ENCODE measurements around the gene SOX15. TPM values are rescaled to one million over a fixed set of nuclear protein-coding genes. Genes with fewer than 3 reads are reported as not detected.

SOX15 gene
- total and polyA plus RNA-seq, 2 of the 13 experiments (the other 11 are each of a cell fraction or from before 2014, with no cell fraction given) = 0.07 to 0.18 TPM

DNA sequence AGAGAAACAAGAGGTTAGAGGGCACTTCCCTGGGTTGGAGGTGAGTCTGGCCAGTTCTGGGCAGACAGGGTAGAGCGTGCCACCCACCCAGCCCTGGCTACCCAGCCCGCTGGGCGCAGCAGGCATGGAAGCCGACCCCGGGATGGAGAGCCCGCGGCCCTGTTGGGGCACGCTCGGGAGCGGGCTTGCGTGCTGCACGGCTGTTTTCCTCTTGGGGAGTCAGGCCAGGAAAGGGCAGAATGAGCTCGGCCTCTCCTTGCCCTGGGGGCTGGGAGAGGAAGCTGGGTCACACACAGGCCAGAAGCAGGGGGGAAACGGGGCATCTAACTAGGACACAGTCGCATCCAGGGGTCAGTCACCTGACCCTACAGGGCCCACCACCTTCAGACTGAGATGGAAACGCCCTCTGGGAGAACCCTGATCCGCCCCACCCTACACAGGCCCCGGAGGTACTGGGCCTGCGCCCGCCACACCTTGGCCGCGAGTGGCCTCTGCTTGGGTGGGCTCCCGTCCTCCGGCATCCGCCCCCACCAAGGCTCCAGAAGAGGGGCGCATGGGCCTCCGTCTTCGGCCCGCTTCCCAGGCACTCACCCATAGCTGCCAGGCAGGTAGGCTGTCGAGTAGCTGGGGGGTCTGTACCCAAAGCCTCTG lies 1.2 kb downstream of the SOX15 start:
- ATAC-seq = no peak
- peaks cover 10% of the 10 kb centered on the region for H3K79me2 ChIP-seq (ENCODE audit: insufficient read depth, low read length)
- no peak overlapping the region for H3K27ac ChIP-seq (ENCODE audit: extremely low read length, insufficient read depth, low read length)
- intact Hi-C loops (cut with micrococcal nuclease; ENCODE audit: unreplicated experiment) (no loop called here), in situ Hi-C loops (cut with HindIII; ENCODE audit: extremely low pct_ligation_motif_present, low pct_unique_long_range_greater_than_20kb) (loop anchor here (5.0 kb wide), 1 partner anchor 99 kb away; the partner anchor contains the start of genes TP53 and WRAP53)
- no peak overlapping the region for H3K9ac ChIP-seq (ENCODE audit: insufficient read depth, low read depth, low read length)
- no peaks in the 10 kb centered on the region for H4K20me1 ChIP-seq (ENCODE audit: insufficient read depth, low read length)
- TF ChIP-seq ZNF670 (CRISPR knock-in tag; IDR thresholded peaks at IDR 0.05; ENCODE audit: borderline replicate concordance) (no peak), ZNF781 (CRISPR knock-in tag; IDR thresholded peaks at IDR 0.05; ENCODE audit: borderline replicate concordance, not compliant biosample characterization) (no peak), DMTF1 (CRISPR knock-in tag; IDR thresholded peaks at IDR 0.05) (no peak), PRDM10 (CRISPR knock-in tag; IDR thresholded peaks at IDR 0.05; ENCODE audit: low read depth) (no peak), ZNF597 (CRISPR knock-in tag; IDR thresholded peaks at IDR 0.05) (no peak), ZBTB1 (CRISPR knock-in tag; IDR thresholded peaks at IDR 0.05; ENCODE audit: borderline replicate concordance) (no peak), RBFOX2 (IDR thresholded peaks at IDR 0.05; ENCODE audit: low read depth, low read length) (peak; percentile 65; the same call in 1 of the 2 replicates), AGO2 (optimal IDR thresholded peaks at IDR 0.05; ENCODE audit: low read depth, low read length) (peak; percentile 94), ZFAT (CRISPR knock-in tag; conservative IDR thresholded peaks at IDR 0.05) (no peak)
- TF ChIP-seq, protein P1, sequence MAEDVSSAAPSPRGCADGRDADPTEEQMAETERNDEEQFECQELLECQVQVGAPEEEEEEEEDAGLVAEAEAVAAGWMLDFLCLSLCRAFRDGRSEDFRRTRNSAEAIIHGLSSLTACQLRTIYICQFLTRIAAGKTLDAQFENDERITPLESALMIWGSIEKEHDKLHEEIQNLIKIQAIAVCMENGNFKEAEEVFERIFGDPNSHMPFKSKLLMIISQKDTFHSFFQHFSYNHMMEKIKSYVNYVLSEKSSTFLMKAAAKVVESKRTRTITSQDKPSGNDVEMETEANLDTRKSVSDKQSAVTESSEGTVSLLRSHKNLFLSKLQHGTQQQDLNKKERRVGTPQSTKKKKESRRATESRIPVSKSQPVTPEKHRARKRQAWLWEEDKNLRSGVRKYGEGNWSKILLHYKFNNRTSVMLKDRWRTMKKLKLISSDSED (CRISPR knock-in tag; IDR thresholded peaks at IDR 0.05) = no peak
- H3K4me2 ChIP-seq (ENCODE audit: low read depth, low read length) = no peak overlapping the region
- H3K4me3 ChIP-seq (replicated peaks in 1 of 3; ENCODE audit: insufficient read depth in 1 of 3, low read depth in 2 of 3, low read length in 3 of 3) = no peak overlapping the region
- no peaks in the 10 kb centered on the region; a peak in 1 of 5 replicates for H3K27me3 ChIP-seq (ENCODE audit: control insufficient read depth in 1 of 2, insufficient read depth in 2 of 2, low read length in 2 of 2)
- no peak for DNase-seq (ENCODE audit: low spot score)
- BruUV-seq (replicated peaks) = no TSS peak
- FAIRE-seq = no peak
- peaks cover 19 to 47% of the 10 kb centered on the region in 2 experiments for H3K36me3 ChIP-seq (replicated peaks in 1 of 2; ENCODE audit: control insufficient read depth in 1 of 2, insufficient read depth in 2 of 2, low read length in 2 of 2)
- no peak overlapping the region for H2AFZ ChIP-seq (ENCODE audit: low read length)
- ChIA-PET CTCF (ENCODE audit: low intra/inter-chr PET ratio, low total read pairs) (no interaction called here), POLR2A (interaction anchor here (1.1 to 1.7 kb wide), 3 partner anchors 9 to 99 kb away, joined by 4 to 5 read pairs (median 4); partner anchors contain the start of genes CD68, SAT2 and TP53)
- 95% methylated on average over 22 of the region's 30 CpGs for WGBS (ENCODE audit: low lambda C conversion rate)
- no peaks in the 10 kb centered on the region for H3K9me3 ChIP-seq (ENCODE audit: low read length)
- peaks cover 13% of the 10 kb centered on the region for H3K4me1 ChIP-seq (ENCODE audit: insufficient read depth, low read length)

Measured in HepG2 (cell line).